OCI-LY3 (cell line): ENCODE data around the gene PKNOX1.
"Not testable (repeated sequence)": the region's sequence is repeated elsewhere in the genome, so short reads cannot be mapped to it uniquely, and the experiment has no call there.

Experiments
- H2AFZ ChIP-seq: fragments of 200-600, 300-600 bp; shearing (Covaris generic); 2 replicates; pipeline ENCODE4 v1.6.0; 2014; ENCODE audit warnings: antibody characterized with exemption, low read depth, low read length
- H3K27ac ChIP-seq: fragments of 200-600, 300-600 bp; sonication (generic); 2 replicates; pipeline ENCODE4 v1.5.1; 2014; ENCODE audit warnings: mild to moderate bottlenecking, low read length, moderate library complexity, mixed read lengths
- H3K27me3 ChIP-seq: fragments of 200-600, 300-600 bp; sonication (generic); 2 replicates; pipeline ENCODE4 v1.6.1; 2014; ENCODE audit warnings: low read depth, low read length, mixed read lengths
- H3K36me3 ChIP-seq: fragments of 200-600, 300-600 bp; sonication (generic); replicated peaks from 2 replicates; pipeline ENCODE3; 2014; ENCODE audit warnings: low read depth, low read length, mixed read lengths
- H3K4me1 ChIP-seq: fragments of 300-600, 200-600 bp; sonication (generic); 2 replicates; pipeline ENCODE4 v1.6.1; 2014; ENCODE audit warnings: low read length, mixed read lengths
- H3K4me2 ChIP-seq: fragments of 200-600, 300-600 bp; sonication (generic); 2 replicates; pipeline ENCODE4 v1.6.1; 2014; ENCODE audit warnings: low read length, mixed read lengths
- H3K4me3 ChIP-seq: fragments of 300-600, 200-600 bp; sonication (generic); 2 replicates; pipeline ENCODE4 v1.5.1; 2014; ENCODE audit warnings: antibody characterized with exemption, mild to moderate bottlenecking, low read length, moderate library complexity
- H3K79me2 ChIP-seq: fragments of 300-600, 200-600 bp; shearing (Covaris generic); 2 replicates; pipeline ENCODE4 v1.6.1; 2014; ENCODE audit warnings: mild to moderate bottlenecking, low read length, mixed read lengths
- H3K9ac ChIP-seq: fragments of 300-600, 200-600 bp; shearing (Covaris generic); 2 replicates; pipeline ENCODE4 v1.6.0; 2014; ENCODE audit warnings: mild to moderate bottlenecking, low read length, moderate library complexity
- H3K9me3 ChIP-seq: fragments of 200-600, 300-600 bp; shearing (Covaris generic); 2 replicates; pipeline ENCODE4 v1.6.1; 2014; ENCODE audit warnings: low read length, mixed read lengths; ENCODE audit not compliant: insufficient read depth
- H4K20me1 ChIP-seq: fragments of 200-600, 300-600 bp; sonication (generic); 2 replicates; pipeline ENCODE4 v1.6.1; 2016; ENCODE audit warnings: low read length, mixed read lengths; ENCODE audit not compliant: insufficient read depth
- EZH2phosphoT487 ChIP-seq: fragments of 200-600 bp; shearing (Covaris generic); IDR thresholded peaks from 2 replicates; pipeline ENCODE4 v1.6.1; 2018; ENCODE audit warnings: antibody characterized with exemption, mixed run types, low read depth
- TF ChIP-seq, protein P1 (sequence below): fragments of 200-600, 300-600 bp; sonication (generic); IDR thresholded peaks from 2 replicates; pipeline ENCODE4 v1.5.1; 2014; ENCODE audit warnings: antibody characterized with exemption, low read length, low read depth

The PKNOX1 gene

DNA sequence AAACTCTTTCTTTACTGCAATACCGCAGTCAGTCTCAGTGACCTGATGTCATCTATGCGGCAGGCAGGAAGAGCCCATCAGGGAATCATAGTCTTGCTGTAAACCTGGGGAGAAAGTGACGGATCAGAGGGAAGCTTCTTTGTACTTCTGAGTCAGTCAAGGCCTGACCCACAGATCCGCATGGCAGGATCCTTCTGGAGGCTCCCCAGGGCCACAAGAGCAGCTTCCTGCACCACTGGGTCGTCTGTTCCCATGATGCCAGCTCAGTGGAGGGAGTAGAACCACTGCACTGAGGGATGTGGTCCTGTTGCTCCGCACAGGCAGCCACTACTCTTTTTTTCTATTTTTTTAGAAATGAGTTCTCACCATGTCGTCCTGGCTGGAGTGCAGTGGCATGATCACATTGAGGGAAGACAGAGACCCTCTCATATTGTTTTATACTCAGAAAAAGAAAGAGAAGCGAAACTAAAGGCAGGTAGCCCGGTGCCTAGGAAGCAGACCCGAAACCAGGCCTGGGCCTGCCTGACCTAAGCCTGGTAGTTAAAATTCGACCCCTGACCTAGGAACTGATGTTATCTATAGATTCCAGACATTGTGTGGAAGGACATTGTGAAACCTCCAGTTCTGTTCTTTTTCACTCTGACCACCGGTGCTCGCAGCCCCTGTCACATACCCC, 42.7 kb upstream of the PKNOX1 start:
- H3K27me3 ChIP-seq: no peaks in the 10 kb centered on the region
- H3K4me2 ChIP-seq: peak overlapping the region; percentile 60
- no peak overlapping the region for H2AFZ ChIP-seq
- no peaks in the 10 kb centered on the region for H4K20me1 ChIP-seq
- H3K4me3 ChIP-seq: peak overlapping the region; percentile 18; the same call in 1 of the 2 replicates
- peak overlapping the region; percentile 16; the same call in 1 of the 2 replicates for H3K9ac ChIP-seq
- H3K4me1 ChIP-seq: peaks cover 14% of the 10 kb centered on the region
- H3K79me2 ChIP-seq: no peaks in the 10 kb centered on the region
- H3K36me3 ChIP-seq: no peaks in the 10 kb centered on the region
- no peak for TF ChIP-seq EZH2phosphoT487
- TF ChIP-seq, protein P1, sequence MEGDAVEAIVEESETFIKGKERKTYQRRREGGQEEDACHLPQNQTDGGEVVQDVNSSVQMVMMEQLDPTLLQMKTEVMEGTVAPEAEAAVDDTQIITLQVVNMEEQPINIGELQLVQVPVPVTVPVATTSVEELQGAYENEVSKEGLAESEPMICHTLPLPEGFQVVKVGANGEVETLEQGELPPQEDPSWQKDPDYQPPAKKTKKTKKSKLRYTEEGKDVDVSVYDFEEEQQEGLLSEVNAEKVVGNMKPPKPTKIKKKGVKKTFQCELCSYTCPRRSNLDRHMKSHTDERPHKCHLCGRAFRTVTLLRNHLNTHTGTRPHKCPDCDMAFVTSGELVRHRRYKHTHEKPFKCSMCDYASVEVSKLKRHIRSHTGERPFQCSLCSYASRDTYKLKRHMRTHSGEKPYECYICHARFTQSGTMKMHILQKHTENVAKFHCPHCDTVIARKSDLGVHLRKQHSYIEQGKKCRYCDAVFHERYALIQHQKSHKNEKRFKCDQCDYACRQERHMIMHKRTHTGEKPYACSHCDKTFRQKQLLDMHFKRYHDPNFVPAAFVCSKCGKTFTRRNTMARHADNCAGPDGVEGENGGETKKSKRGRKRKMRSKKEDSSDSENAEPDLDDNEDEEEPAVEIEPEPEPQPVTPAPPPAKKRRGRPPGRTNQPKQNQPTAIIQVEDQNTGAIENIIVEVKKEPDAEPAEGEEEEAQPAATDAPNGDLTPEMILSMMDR: no peak
- H3K27ac ChIP-seq: peak overlapping the region; percentile 20; the same call in 1 of the 2 replicates
- H3K9me3 ChIP-seq: no peaks in the 10 kb centered on the region

DNA sequence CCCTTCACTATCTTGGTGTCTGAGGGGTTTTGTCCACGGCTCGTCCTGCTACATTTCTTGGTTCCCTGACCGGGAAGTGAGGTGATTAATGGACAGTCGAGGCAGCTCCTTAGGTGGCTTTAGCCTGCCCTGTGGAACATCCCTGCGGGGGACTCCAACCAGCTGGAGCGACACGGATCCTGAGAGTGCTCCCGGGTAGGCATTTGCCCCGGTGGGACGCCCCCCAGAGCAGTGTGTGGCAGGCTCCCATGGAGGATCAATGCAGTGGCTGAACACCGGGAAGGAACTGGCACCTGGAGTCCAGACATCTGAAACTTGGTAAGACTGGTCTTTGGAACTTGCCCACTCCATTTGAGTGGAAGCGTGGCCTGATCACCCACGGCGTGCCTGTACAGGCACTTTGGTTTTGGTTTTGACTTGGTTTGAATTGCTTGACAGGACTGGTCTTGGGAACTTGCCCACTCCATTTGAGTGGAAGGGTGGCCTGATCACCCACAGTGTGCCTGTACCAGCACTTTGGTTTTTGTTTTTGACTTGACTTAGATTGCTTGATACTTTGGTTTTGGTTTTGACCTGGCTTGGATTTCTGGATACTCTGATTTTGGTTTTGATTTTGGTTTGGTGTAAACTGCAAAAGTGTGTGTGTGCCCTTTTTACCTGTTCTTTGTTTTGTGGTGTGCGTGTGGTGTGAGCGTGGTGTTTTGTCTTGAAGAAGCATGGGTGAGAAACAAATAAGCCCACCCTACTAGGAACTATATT, 41.8 kb upstream of the PKNOX1 start:
- Histone ChIP-seq H3K4me1 (peaks cover 22% of the 10 kb centered on the region), H3K4me2 (peak overlapping the region; percentile 60)
- H3K79me2 ChIP-seq, H3K36me3 ChIP-seq, H3K27ac ChIP-seq, H2AFZ ChIP-seq, H4K20me1 ChIP-seq, H3K4me3 ChIP-seq, H3K27me3 ChIP-seq, H3K9me3 ChIP-seq, H3K9ac ChIP-seq: not testable (repeated sequence)

DNA sequence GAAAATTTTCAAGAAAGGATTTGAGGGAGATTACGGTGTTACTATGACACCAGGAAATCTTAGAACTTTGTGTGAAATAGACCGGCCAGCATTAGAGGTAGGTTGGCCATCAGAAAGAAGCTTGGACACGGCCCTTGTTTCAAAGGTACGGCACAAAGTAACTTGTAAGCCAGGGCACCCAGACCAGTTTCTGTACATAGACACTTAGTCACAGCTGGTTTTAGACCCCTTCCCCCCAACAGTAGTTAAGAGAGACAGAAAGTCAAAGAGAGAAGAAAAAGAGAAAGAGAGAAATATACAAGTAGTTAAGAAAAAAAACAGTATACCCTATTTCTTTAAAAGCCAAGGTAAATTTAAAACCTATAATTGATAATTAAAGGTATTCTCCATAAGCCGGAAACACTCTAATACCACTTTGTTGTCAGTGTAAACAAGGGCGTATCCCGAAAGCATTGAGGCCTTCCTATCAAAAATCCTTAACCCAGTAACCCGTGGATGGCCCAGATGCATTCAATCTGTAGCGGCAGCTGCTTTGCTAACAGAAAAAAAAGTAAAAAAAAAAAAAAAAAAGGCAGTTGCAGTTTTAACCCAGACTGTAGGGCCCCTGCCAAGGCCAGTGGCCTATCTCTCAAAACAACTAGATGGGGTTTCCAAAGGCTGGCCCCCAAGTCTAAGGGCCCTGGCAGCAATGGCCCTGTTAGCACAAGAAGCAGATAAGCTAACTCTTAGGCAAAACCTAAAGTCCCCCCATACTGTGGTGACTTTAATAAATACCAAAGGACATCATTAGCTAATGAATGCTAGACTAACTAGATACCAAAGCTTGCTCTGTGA, 41.0 kb upstream of the PKNOX1 start:
- not testable (repeated sequence) for H3K4me2 ChIP-seq, H3K9me3 ChIP-seq, H3K27ac ChIP-seq, H3K4me3 ChIP-seq, H3K9ac ChIP-seq, H3K79me2 ChIP-seq, H2AFZ ChIP-seq, H3K36me3 ChIP-seq, H4K20me1 ChIP-seq, H3K27me3 ChIP-seq
- peaks cover 23% of the 10 kb centered on the region for H3K4me1 ChIP-seq

DNA sequence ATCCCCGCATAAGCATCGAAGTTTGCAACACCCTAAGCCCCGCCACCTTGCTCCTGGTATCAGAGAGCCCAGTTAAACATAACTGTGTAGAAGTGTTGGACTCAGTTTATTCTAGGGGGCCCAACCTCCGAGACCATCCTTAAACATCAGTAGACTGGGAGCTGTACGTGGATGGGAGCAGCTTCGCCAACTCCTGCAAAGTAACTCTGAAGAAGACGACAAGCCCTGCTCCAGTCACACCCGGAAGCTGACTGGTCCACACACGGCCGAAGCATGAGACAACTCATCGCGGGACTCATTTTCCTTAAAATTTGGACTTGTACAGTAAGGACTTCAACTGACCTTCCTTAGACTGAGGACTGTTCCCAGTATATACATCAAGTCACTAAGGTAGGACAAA, 40.4 kb upstream of the PKNOX1 start:
- not testable (repeated sequence) for H3K27ac ChIP-seq

DNA sequence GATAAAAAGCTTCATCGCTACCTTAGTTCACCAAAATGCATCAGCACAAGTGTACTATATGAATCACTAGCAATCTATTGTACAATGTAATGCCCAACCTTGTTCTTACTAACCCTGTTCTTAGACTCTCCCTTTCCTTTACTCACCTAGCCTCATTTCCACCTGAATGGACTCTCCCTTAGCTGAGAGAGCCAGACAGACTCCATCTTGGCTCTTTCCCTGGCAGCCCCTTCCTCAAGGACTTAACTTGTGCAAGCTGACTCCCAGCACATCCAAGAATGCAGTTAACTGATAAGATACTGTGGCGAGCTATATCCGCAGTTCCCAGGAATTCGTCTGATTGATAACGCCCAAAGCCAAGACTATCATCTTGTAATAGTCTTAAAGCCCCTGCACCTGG, 38.0 kb upstream of the PKNOX1 start:
- not testable (repeated sequence) for H3K4me3 ChIP-seq, H4K20me1 ChIP-seq, H3K27me3 ChIP-seq, H3K36me3 ChIP-seq, H3K79me2 ChIP-seq, H3K9ac ChIP-seq, H3K4me2 ChIP-seq, H3K27ac ChIP-seq, H3K9me3 ChIP-seq, H2AFZ ChIP-seq
- H3K4me1 ChIP-seq: peaks cover 21% of the 10 kb centered on the region

More for the DNA sequence above, 40.4 kb upstream of the PKNOX1 start:
- H3K27me3 ChIP-seq, H2AFZ ChIP-seq, H3K4me2 ChIP-seq, H3K4me3 ChIP-seq, H3K9ac ChIP-seq, H4K20me1 ChIP-seq, H3K36me3 ChIP-seq, H3K9me3 ChIP-seq, H3K79me2 ChIP-seq: not testable (repeated sequence)
- H3K4me1 ChIP-seq: peaks cover 23% of the 10 kb centered on the region

DNA sequence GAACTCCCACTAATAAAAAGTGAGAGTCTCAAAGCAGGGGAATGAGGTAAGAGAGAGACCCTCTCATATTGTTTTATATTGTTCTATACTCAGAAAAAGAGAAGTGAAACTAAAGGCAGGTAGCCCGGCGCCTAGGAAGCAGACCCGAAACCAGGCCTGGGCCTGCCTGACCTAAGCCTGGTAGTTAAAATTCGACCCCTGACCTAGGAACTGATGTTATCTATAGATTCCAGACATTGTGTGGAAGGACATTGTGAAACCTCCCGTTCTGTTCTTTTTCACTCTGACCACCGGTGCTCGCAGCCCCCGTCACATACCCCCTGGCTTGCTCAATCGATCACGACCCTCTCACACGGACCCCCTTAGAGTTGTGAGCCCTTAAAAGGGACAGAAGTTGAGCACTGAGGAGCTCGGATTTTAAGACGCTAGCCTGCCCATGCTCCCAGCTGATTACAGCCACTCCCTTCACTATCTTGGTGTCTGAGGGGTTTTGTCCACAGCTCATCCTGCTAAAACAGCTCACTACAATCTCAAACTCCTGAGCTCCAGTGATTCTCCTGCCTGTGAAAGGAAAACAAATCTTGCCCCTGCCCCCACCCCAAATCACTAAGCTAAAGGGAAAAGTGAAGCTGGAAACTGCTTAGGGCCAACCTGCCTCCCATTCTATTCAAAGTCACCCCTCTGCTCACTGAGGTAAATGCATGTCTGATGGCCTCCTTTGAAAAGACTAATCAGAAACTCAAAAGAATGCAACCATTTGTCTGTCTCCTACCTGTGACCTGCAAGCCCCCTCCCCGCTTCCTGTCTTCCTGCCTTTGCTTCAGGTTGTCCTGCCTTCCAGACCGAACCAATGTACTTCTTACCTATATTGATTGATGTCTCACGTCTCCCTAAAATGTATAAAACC, 37.1 kb upstream of the PKNOX1 start:
- not testable (repeated sequence) for H3K4me3 ChIP-seq, H3K79me2 ChIP-seq, H2AFZ ChIP-seq, H3K9ac ChIP-seq, H3K36me3 ChIP-seq, H3K27ac ChIP-seq, H3K9me3 ChIP-seq, H3K27me3 ChIP-seq, H4K20me1 ChIP-seq
- H3K4me2 ChIP-seq: peak overlapping the region; percentile 35; the same call in 1 of the 2 replicates
- H3K4me1 ChIP-seq: peaks cover 12% of the 10 kb centered on the region
